SK-N-SH (cell line): ENCODE results near the gene CTPS1. TPM values are rescaled to one million over a fixed set of nuclear protein-coding genes. Genes with fewer than 3 reads are reported as not detected.

Source experiments
- CTCF ChIA-PET: fragments of 300-600, 350-600 bp; formaldehyde crosslinking; extraction: SDS; loops from one replicate; lab custom pipeline; 2021; lab: Yijun Ruan, JAX
- POLR2A ChIA-PET: fragments of 350-600 bp; sonication (Branson Sonifier 250); formaldehyde crosslinking; extraction: SDS; loops from one replicate; lab custom pipeline; 2020; ENCODE audit warnings: antibody characterized with exemption, inconsistent platforms; lab: Yijun Ruan, JAX
- DNase-seq: peaks from one replicate; pipeline ENCODE4 v3.0.0; 2012
- H2AFZ ChIP-seq: fragments of 200-600 bp; sonication (generic); 2 replicates; pipeline ENCODE4 v1.8.1; 2016; ENCODE audit warnings: antibody characterized with exemption, mild to moderate bottlenecking, low read depth
- H3F3A ChIP-seq: fragments of 200-600 bp; sonication (generic); replicated peaks from 2 replicates; pipeline ENCODE3; 2016; ENCODE audit warnings: antibody characterized with exemption, mild to moderate bottlenecking; ENCODE audit not compliant: insufficient read depth
- H3K27ac ChIP-seq, 2 experiments: fragments of 200-500 bp in 1 of 2; fragments of 200-600 bp in 1 of 2; sonication (Bioruptor generic) in 1 of 2; sonication (generic), shearing (Covaris generic) in 1 of 2; 2 replicates each; pipeline versions ENCODE4 v1.5.1 to v1.6.1; 2014 to 2016; ENCODE audit warnings: low read depth in 2 of 2, inconsistent platforms in 1 of 2, low read length in 1 of 2, mild to moderate bottlenecking in 1 of 2, mixed read lengths in 1 of 2
- H3K27me3 ChIP-seq: fragments of 200-600 bp; sonication (generic), shearing (Covaris generic); 2 replicates; pipeline ENCODE4 v1.6.1; 2016; ENCODE audit warnings: mixed run types; ENCODE audit not compliant: insufficient read depth
- H3K36me3 ChIP-seq, 2 experiments: fragments of 200-500 bp in 1 of 2; fragments of 200-600 bp in 1 of 2; sonication (Bioruptor generic) in 1 of 2; sonication (generic) in 1 of 2; replicated peaks in 1 of 2; 2 replicates each; pipeline versions ENCODE3 to v1.5.1; 2014 to 2016; ENCODE audit warnings: low read length in 1 of 2, mild to moderate bottlenecking in 1 of 2; ENCODE audit not compliant: insufficient read depth in 2 of 2, control insufficient read depth in 1 of 2
- H3K4me1 ChIP-seq, 2 experiments: fragments of 200-500 bp in 1 of 2; fragments of 200-600 bp in 1 of 2; sonication (Bioruptor generic) in 1 of 2; sonication (generic), shearing (Covaris generic) in 1 of 2; 2 replicates each; pipeline versions ENCODE4 v1.5.1 to v1.6.1; 2014 to 2016; ENCODE audit warnings: low read depth in 1 of 2, low read length in 1 of 2, mixed run types in 1 of 2; ENCODE audit not compliant: insufficient read depth in 2 of 2, control insufficient read depth in 1 of 2
- H3K4me2 ChIP-seq: fragments of 200-600 bp; sonication (generic), shearing (Covaris generic); 2 replicates; pipeline ENCODE4 v1.6.1; 2017; ENCODE audit warnings: mixed run types
- H3K4me3 ChIP-seq, 2 experiments: fragments of 200-500 bp in 1 of 2; fragments of 200-600 bp in 1 of 2; sonication (Bioruptor generic) in 1 of 2; sonication (generic), shearing (Covaris generic) in 1 of 2; 2 replicates each; pipeline versions ENCODE4 v1.5.1 to v1.8.1; 2014 to 2016; ENCODE audit warnings: low read depth in 2 of 2, inconsistent platforms in 1 of 2, low read length in 1 of 2, mild to moderate bottlenecking in 1 of 2, mixed read lengths in 1 of 2, moderate library complexity in 1 of 2
- H3K79me2 ChIP-seq: fragments of 200-600 bp; sonication (generic); 2 replicates; pipeline ENCODE4 v1.8.1; 2017; ENCODE audit warnings: mild to moderate bottlenecking; ENCODE audit not compliant: insufficient read depth
- H3K9ac ChIP-seq: fragments of 200-600 bp; sonication (generic); 2 replicates; pipeline ENCODE4 v1.6.1; 2017; ENCODE audit warnings: mixed run types
- H3K9me2 ChIP-seq: fragments of 200-600 bp; sonication (generic); 2 replicates; pipeline ENCODE4 v1.6.1; 2017; ENCODE audit warnings: mixed run types
- H3K9me3 ChIP-seq: fragments of 200-600 bp; sonication (generic); 2 replicates; pipeline ENCODE4 v1.6.1; 2017; ENCODE audit warnings: mixed run types, mild to moderate bottlenecking, moderate library complexity
- H4K20me1 ChIP-seq: fragments of 200-600 bp; sonication (generic); 2 replicates; pipeline ENCODE4 v1.6.1; 2017; ENCODE audit warnings: mild to moderate bottlenecking, mixed run types; ENCODE audit not compliant: insufficient read depth
- CHD2 ChIP-seq: fragments of 150-350 bp; IDR thresholded peaks from 2 replicates; pipeline ENCODE4 v1.6.1; 2018; ENCODE audit warnings: low read length; ENCODE audit not compliant: partially characterized antibody
- ELF1 ChIP-seq: IDR thresholded peaks from 2 replicates; pipeline ENCODE4 v1.4.0; 2012
- EP300 ChIP-seq, 2 experiments: IDR thresholded peaks; 2 replicates each; pipeline versions ENCODE4 v1.4.0 to v1.6.1; 2012; ENCODE audit warnings: borderline replicate concordance in 1 of 2, low read depth in 1 of 2, low read length in 1 of 2
- FOSL2 ChIP-seq: IDR thresholded peaks from 2 replicates; pipeline ENCODE4 v1.4.0; 2012; ENCODE audit warnings: low read depth, mild to moderate bottlenecking, moderate library complexity, borderline replicate concordance
- GATA2 ChIP-seq: sonication (generic); formaldehyde crosslinking; IDR thresholded peaks from 2 replicates; pipeline ENCODE4 v1.5.0; 2020; ENCODE audit warnings: mild to moderate bottlenecking, missing genetic modification reagents
- IRF3 ChIP-seq: fragments of 150-350 bp; IDR thresholded peaks from 2 replicates; pipeline ENCODE4 v1.6.1; 2016; ENCODE audit warnings: mild to moderate bottlenecking, low read depth, low read length
- JUND ChIP-seq: IDR thresholded peaks from 2 replicates; pipeline ENCODE4 v1.4.0; 2012
- MAX ChIP-seq: IDR thresholded peaks from 2 replicates; pipeline ENCODE4 v1.4.0; 2012; ENCODE audit warnings: low read depth
- MEF2A ChIP-seq: IDR thresholded peaks from 2 replicates; pipeline ENCODE4 v1.4.0; 2012; ENCODE audit warnings: low read depth, borderline replicate concordance
- MXI1 ChIP-seq: IDR thresholded peaks from 2 replicates; pipeline ENCODE4 v1.6.1; 2012; ENCODE audit warnings: mild to moderate bottlenecking, low read depth, low read length, improper control_type of control experiment
- NFIC ChIP-seq: IDR thresholded peaks from 2 replicates; pipeline ENCODE4 v1.4.0; 2012; ENCODE audit warnings: borderline replicate concordance
- PBX3 ChIP-seq: IDR thresholded peaks from 2 replicates; pipeline ENCODE4; 2012
- POLR2AphosphoS5 ChIP-seq: IDR thresholded peaks from 2 replicates; pipeline ENCODE4 v1.6.1; 2012; ENCODE audit warnings: low read depth, low read length
- RAD21 ChIP-seq: IDR thresholded peaks from 2 replicates; pipeline ENCODE4 v1.6.1; 2012; ENCODE audit warnings: mild to moderate bottlenecking, low read length
- RCOR1 ChIP-seq: fragments of 150-350 bp; IDR thresholded peaks from 2 replicates; pipeline ENCODE4 v1.6.1; 2017; ENCODE audit warnings: antibody characterized with exemption, low read length
- RXRA ChIP-seq: IDR thresholded peaks from 2 replicates; pipeline ENCODE4 v1.4.0; 2012; ENCODE audit warnings: low read depth, mild to moderate bottlenecking, borderline replicate concordance
- SIN3A ChIP-seq: IDR thresholded peaks from 2 replicates; pipeline ENCODE4 v1.6.1; 2012; ENCODE audit warnings: low read depth, mild to moderate bottlenecking, low read length, moderate library complexity, borderline replicate concordance
- SMC3 ChIP-seq: IDR thresholded peaks from 2 replicates; pipeline ENCODE4 v1.6.1; 2012; ENCODE audit warnings: low read depth, low read length, improper control_type of control experiment
- TAF1 ChIP-seq: IDR thresholded peaks from 2 replicates; pipeline ENCODE4 v1.6.1; 2012; ENCODE audit warnings: low read depth, mild to moderate bottlenecking, low read length, moderate library complexity, borderline replicate concordance
- TCF12 ChIP-seq: IDR thresholded peaks from 2 replicates; pipeline ENCODE4 v1.4.0; 2012
- TEAD4 ChIP-seq: IDR thresholded peaks from 2 replicates; pipeline ENCODE4 v1.4.0; 2012; ENCODE audit warnings: mild to moderate bottlenecking, borderline replicate concordance; ENCODE audit not compliant: insufficient read depth
- WGBS: methylation state at CpG from one replicate; pipeline ENCODE4 v1.1.6; 2017; ENCODE audit warnings: low lambda C conversion rate; 5-methylcytosine and 5-hydroxymethylcytosine counted together
- polyA plus RNA-seq, 3 experiments: library from polyadenylated mRNA; depleted of rRNA; stranded (reverse); fragments of >200 nt; gene quantifications; 2 replicates each; pipeline ENCODE4 v1.2.3, GENCODE V29; 2012
- TF ChIP-seq, protein P1 (sequence below): fragments of 200-600 bp; sonication (generic); IDR thresholded peaks from 2 replicates; pipeline ENCODE4 v1.6.1; 2017; ENCODE audit warnings: antibody characterized with exemption, mild to moderate bottlenecking, moderate library complexity
- TF ChIP-seq, protein P2 (sequence below): IDR thresholded peaks from 2 replicates; pipeline ENCODE4 v1.4.0; 2012; ENCODE audit warnings: low read depth, borderline replicate concordance
- TF ChIP-seq, protein P3 (sequence below): fragments of 150-350 bp; IDR thresholded peaks from 2 replicates; pipeline ENCODE4 v1.6.1; 2017; ENCODE audit warnings: antibody characterized with exemption, low read length, low read depth, borderline replicate concordance
- TF ChIP-seq, protein P4 (sequence below): IDR thresholded peaks from 2 replicates; pipeline ENCODE4 v1.4.0; 2012; ENCODE audit warnings: low read depth, borderline replicate concordance

CTPS1 gene
- polyA plus RNA-seq, 1 of the 3 experiments (the other 2 are of a cell fraction): 34.5 TPM

DNA sequence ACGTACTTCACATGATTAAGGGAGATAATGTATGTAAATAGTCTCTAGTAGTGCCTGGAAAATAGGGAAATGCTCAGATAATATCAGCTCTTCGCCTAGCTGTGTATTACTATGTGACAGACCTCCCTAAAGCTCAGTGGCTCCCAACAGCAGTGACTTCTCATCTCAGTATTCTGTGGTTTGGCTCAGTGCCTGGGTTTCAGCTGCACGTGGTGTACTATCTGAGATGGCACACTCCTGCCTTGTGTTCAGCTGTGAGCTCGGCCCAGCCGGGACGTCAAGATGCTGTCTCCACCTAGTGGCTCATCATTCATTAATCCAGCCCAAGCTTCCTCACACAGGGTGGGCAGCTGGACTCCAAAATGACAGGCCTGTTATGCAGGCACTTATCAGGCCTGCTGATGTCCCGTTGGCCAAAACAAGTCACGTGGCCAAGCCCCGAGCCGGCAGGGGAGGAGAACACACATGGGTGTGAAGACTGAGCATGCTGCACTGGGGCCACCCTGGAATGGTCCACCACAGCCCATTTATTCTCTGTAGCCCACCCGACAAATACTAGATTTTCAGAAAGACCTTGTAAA lies 24.2 kb downstream of the CTPS1 start:
- ChIA-PET CTCF (interaction anchor here (0.7 to 3.0 kb wide), 13 partner anchors 8 to 155 kb away, joined by 3 to 16 read pairs (median 4); partner anchors contain the start of gene CTPS1), POLR2A (interaction anchor here (2.2 kb wide), 1 partner anchor 24 kb away, joined by 14 read pairs; the partner anchor contains the start of gene CTPS1)
- Histone ChIP-seq H4K20me1 (peaks cover 28% of the 10 kb centered on the region), H3K4me2 (no peak overlapping the region), H3F3A (peaks cover 46% of the 10 kb centered on the region), H3K36me3 (peaks cover 63 to 67% of the 10 kb centered on the region in 2 experiments), H3K4me3 (no peak overlapping the region), H3K9me2 (no peaks in the 10 kb centered on the region), H3K9me3 (no peaks in the 10 kb centered on the region), H3K27ac (peak overlapping the region; percentile 75 to 82), H3K27me3 (no peaks in the 10 kb centered on the region), H2AFZ (no peak overlapping the region), H3K4me1 (peaks cover 12 to 18% of the 10 kb centered on the region in 2 experiments), H3K9ac (peak overlapping the region; percentile 12; the same call in 1 of the 2 replicates), H3K79me2 (peaks cover 53% of the 10 kb centered on the region; the same call in 1 of the 2 replicates)
- peak; percentile 86 for DNase-seq
- WGBS: 26% methylated on average over 7 of the region's 11 CpGs
- TF ChIP-seq TEAD4: peak; percentile 58; the same call in 1 of the 2 replicates
- TF ChIP-seq, protein P1, sequence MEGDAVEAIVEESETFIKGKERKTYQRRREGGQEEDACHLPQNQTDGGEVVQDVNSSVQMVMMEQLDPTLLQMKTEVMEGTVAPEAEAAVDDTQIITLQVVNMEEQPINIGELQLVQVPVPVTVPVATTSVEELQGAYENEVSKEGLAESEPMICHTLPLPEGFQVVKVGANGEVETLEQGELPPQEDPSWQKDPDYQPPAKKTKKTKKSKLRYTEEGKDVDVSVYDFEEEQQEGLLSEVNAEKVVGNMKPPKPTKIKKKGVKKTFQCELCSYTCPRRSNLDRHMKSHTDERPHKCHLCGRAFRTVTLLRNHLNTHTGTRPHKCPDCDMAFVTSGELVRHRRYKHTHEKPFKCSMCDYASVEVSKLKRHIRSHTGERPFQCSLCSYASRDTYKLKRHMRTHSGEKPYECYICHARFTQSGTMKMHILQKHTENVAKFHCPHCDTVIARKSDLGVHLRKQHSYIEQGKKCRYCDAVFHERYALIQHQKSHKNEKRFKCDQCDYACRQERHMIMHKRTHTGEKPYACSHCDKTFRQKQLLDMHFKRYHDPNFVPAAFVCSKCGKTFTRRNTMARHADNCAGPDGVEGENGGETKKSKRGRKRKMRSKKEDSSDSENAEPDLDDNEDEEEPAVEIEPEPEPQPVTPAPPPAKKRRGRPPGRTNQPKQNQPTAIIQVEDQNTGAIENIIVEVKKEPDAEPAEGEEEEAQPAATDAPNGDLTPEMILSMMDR: peak; percentile 72
- no peak for TF ChIP-seq MEF2A
- peak; percentile 85 for TF ChIP-seq PBX3
- peak; percentile 99 for TF ChIP-seq MAX
- TF ChIP-seq, protein P2, sequence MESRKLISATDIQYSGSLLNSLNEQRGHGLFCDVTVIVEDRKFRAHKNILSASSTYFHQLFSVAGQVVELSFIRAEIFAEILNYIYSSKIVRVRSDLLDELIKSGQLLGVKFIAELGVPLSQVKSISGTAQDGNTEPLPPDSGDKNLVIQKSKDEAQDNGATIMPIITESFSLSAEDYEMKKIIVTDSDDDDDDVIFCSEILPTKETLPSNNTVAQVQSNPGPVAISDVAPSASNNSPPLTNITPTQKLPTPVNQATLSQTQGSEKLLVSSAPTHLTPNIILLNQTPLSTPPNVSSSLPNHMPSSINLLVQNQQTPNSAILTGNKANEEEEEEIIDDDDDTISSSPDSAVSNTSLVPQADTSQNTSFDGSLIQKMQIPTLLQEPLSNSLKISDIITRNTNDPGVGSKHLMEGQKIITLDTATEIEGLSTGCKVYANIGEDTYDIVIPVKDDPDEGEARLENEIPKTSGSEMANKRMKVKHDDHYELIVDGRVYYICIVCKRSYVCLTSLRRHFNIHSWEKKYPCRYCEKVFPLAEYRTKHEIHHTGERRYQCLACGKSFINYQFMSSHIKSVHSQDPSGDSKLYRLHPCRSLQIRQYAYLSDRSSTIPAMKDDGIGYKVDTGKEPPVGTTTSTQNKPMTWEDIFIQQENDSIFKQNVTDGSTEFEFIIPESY: no peak; the same call in 1 of the 2 replicates
- TF ChIP-seq CHD2: peak; percentile 62
- no peak for TF ChIP-seq IRF3
- TF ChIP-seq EP300 (IDR thresholded peaks at IDR 0.05; ENCODE audit: borderline replicate concordance in 1 of 2, low read depth in 1 of 2, low read length in 1 of 2): peak; percentile 51 to 86; a peak in 3 of 4 replicates
- peak; percentile 92 for TF ChIP-seq TCF12
- TF ChIP-seq SIN3A: peak; percentile 98
- TF ChIP-seq SMC3: peak; percentile 55
- 0 out of 2 replicates have a peak, but pooled peaks have one; percentile 13 for TF ChIP-seq TAF1
- peak; percentile 71 for TF ChIP-seq RAD21
- TF ChIP-seq NFIC: peak; percentile 100
- TF ChIP-seq JUND: peak; percentile 82
- TF ChIP-seq MXI1: peak; percentile 100
- TF ChIP-seq, protein P3, sequence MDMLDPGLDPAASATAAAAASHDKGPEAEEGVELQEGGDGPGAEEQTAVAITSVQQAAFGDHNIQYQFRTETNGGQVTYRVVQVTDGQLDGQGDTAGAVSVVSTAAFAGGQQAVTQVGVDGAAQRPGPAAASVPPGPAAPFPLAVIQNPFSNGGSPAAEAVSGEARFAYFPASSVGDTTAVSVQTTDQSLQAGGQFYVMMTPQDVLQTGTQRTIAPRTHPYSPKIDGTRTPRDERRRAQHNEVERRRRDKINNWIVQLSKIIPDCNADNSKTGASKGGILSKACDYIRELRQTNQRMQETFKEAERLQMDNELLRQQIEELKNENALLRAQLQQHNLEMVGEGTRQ: peak; percentile 62
- peak; percentile 64; the same call in 1 of the 2 replicates for TF ChIP-seq POLR2AphosphoS5
- TF ChIP-seq ELF1: no peak
- TF ChIP-seq GATA2 (CRISPR knock-in tag): peak; percentile 72
- TF ChIP-seq RCOR1: peak; percentile 68
- TF ChIP-seq, protein P4, sequence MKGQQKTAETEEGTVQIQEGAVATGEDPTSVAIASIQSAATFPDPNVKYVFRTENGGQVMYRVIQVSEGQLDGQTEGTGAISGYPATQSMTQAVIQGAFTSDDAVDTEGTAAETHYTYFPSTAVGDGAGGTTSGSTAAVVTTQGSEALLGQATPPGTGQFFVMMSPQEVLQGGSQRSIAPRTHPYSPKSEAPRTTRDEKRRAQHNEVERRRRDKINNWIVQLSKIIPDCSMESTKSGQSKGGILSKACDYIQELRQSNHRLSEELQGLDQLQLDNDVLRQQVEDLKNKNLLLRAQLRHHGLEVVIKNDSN: peak; percentile 87
- TF ChIP-seq RXRA: no peak; the same call in 1 of the 2 replicates
- peak; percentile 73; the same call in 1 of the 2 replicates for TF ChIP-seq FOSL2
